HG02938 (cell line): ENCODE measurements around the gene FAM120A.

Source experiments
- ATAC-seq: cut with Tn5 transposase; IDR thresholded peaks from one replicate; pipeline ENCODE4 v1.9.1; 2021; ENCODE audit warnings: mild to moderate bottlenecking, moderate library complexity; ENCODE audit not compliant: unreplicated experiment

The FAM120A gene

GRCh38 chr9:93440896-93441580 is 10.4 kb upstream of the FAM120A start:
- no peak for ATAC-seq

- ATAC-seq = no peak
Observed at GRCh38 chr9:93446073-93446472, 5.4 kb upstream of the FAM120A start.

- ATAC-seq = no peak
Observed at GRCh38 chr9:93447655-93448054, 3.8 kb upstream of the FAM120A start.

DNA sequence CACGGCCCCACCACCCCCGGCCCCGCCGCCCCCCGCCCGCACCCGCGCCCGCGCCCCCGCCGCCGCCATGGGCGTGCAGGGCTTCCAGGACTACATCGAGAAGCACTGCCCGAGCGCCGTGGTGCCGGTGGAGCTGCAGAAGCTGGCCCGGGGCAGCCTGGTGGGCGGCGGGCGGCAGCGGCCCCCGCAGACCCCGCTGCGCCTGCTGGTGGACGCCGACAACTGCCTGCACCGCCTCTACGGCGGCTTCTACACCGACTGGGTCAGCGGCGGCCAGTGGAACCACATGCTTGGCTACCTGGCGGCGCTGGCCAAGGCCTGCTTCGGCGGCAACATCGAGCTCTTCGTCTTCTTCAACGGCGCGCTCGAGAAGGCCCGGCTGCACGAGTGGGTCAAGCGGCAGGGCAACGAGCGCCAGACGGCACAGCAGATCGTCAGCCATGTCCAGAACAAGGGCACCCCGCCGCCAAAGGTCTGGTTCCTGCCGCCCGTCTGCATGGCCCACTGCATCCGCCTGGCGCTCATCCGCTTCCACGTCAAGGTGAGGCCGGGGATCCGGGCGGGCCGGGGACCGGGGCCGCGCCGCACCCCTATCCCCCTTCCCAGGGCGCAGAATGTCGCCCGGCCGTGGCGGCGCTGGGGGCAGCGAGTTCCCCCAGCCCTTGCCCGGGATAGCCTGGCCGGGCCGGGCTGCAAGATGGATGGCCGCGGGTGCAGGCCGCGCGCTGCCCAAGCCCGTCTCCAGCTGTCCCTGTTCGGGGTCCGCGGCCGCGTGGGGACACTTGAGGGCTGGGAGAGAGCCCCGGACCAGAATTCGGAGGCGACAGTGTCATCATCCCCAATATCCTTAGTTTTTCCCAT is 594 bp downstream of the FAM120A start:
- ATAC-seq = peak; percentile 14

DNA sequence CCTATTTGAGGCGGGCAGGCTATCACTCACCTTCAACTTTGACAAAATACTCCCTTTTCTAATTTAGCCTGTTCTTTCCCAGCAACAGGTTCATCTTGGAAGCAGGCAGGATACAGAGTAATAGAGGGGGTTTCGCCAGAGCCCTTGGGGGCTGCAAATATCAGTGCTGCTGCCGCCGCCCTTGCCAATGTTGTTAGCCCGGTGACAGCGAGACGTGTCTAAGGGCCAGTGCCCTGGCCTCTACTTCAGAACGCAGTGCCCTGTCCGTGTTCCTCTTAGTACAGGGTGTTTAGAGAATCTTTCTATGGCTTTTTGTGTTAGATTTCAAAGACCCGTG is 1.2 kb downstream of the FAM120A start:
- no peak for ATAC-seq

- ATAC-seq = peak; percentile 67
Observed at GRCh38 chr9:93453047-93453914, 1.8 kb downstream of the FAM120A start, which contains the start of gene FAM120AOS. Gene FAM120AOS (minus strand): TSS chr9:93453581. CDS start chr9:93452709, 872 bp downstream.

DNA sequence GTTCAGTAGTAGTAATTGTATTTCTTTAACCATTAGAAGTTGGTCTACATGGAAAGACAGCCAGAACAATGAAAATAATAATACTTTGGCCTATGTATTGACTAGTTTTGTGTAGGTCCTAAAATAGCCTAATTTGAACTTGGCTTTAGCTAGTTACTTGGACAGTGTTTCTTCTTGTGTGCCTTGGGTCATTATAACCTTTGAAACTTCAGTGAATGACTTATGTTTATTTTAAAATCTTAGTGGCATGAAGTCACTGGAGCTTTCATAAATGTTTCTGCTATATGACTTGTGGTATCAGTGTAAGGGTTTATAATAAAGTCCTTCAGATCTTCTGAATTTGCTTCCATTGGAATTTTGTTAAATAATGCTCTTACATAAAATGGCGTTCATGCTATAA is 4.5 kb downstream of the FAM120A start:
- no peak for ATAC-seq

DNA sequence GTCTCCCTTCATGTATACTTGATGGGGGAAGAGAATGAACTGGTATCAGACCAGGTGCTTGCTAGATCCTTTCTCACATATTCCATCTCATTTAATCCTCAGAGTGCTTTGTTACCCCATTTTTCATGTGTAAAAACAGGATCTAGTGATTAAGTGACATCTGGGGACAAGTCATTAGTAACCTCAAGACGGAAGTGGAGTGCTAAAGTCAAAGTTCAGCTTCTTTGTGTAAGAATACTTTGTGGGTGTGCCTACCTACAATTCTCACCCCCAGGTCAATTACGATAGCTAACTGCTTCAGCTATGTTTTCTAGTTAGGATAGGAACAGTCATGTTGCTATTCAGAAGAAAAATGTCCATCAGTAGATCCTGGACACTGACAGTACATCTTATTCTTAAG is 5.0 kb downstream of the FAM120A start:
- no peak for ATAC-seq

- ATAC-seq = no peak
Observed at GRCh38 chr9:93457006-93457405, 5.5 kb downstream of the FAM120A start.

GRCh38 chr9:93458712-93459111 is 7.2 kb downstream of the FAM120A start:
- ATAC-seq = no peak

DNA sequence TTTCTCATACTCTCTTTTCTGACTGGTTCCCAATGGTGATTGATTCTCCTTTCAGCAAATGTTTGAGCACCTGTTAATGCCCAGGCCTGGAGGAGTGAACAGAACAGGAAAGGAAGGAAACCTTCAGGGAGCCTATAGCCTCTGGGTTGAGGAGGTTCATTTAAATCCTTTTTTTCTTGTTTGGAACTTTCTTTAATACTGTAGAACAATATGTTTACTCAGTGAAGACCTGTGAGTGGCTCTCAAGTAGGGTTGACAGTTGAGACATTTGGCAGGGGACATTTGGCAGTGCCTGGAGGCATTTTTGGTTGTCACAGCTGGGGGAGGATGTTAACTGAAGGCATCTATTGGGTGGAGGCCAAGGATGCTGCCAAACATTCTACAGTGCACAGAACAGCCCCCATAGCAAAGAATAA is 8.0 kb downstream of the FAM120A start:
- ATAC-seq = no peak

DNA sequence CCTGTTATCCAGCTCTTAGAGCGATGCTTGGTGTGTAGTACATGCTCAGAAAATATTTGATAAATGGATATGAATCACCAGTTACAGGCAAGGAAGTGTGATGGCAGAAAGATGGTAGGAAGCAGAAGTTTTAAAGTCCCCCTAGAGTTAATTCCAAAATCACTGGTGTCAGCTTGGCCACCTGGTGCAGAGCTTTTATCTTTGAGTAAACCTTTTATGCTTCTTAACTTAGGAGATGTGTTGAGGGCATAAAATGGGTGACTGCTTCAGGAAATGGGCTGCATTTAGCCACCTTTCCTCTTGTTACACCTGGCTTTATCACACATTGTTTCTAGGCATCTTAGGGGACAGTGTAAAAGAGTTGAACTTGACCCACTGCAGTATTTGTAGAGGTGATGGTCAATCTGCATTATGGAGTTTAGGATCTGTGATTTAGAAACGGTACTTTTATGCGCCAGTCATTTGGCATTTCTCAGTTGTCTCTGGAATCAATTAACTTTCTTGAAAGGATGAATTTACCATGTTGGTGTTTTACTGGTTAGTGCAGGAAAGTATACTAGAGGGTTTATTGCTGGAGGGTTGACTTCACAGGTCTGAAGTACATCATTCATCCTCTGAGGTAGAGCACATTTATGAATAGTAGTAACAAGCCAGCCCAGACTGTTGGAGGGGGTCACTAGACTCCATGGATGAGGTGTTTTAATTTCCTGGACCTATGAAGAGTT is 9.4 kb downstream of the FAM120A start:
- ATAC-seq = no peak

- no peak for ATAC-seq
Observed at GRCh38 chr9:93461414-93461743, 9.9 kb downstream of the FAM120A start.

GRCh38 chr9:93461821-93462220 is 10.3 kb downstream of the FAM120A start:
- no peak for ATAC-seq

- no peak for ATAC-seq
Observed at GRCh38 chr9:93463638-93464248, 12.3 kb downstream of the FAM120A start.

GRCh38 chr9:93464395-93464794 is 12.9 kb downstream of the FAM120A start:
- ATAC-seq = no peak

GRCh38 chr9:93464876-93465275 is 13.4 kb downstream of the FAM120A start:
- ATAC-seq = no peak

GRCh38 chr9:93465855-93466254 is 14.4 kb downstream of the FAM120A start:
- no peak for ATAC-seq

GRCh38 chr9:93466416-93467061 is 15.1 kb downstream of the FAM120A start:
- no peak for ATAC-seq

GRCh38 chr9:93467062-93467416 is 15.6 kb downstream of the FAM120A start:
- no peak for ATAC-seq
